ENCODE results near the gene AMDHD2. TPM values are rescaled to one million over a fixed set of nuclear protein-coding genes. Genes with fewer than 3 reads are reported as not detected.
A peak's percentile ranks its signal among the peaks of the same experiment; 100 is the strongest.

AMDHD2 gene
- total and polyA plus RNA-seq, 2 of the 13 experiments (the other 11 are each of a cell fraction or from before 2014, with no cell fraction given) = 33.5 to 39.1 TPM

- TF ChIP-seq HMGXB3 (CRISPR knock-in tag; IDR thresholded peaks at IDR 0.05; ENCODE audit: borderline replicate concordance) (no peak), MAX (IDR thresholded peaks at IDR 0.05) (peak; percentile 1; the same call in 1 of the 2 replicates), ZSCAN29 (CRISPR knock-in tag; conservative IDR thresholded peaks at IDR 0.05) (no peak), SP140L (CRISPR knock-in tag; IDR thresholded peaks at IDR 0.05; ENCODE audit: borderline replicate concordance) (no peak), NR2F6 (IDR thresholded peaks at IDR 0.05) (no peak), NR2F6 (CRISPR knock-in tag; IDR thresholded peaks at IDR 0.05) (no peak), ZNF331 (CRISPR knock-in tag; IDR thresholded peaks at IDR 0.05) (no peak), ZNF335 (CRISPR knock-in tag; IDR thresholded peaks at IDR 0.05) (no peak), MLLT10 (CRISPR knock-in tag; IDR thresholded peaks at IDR 0.05) (no peak), ZNF451 (CRISPR knock-in tag; IDR thresholded peaks at IDR 0.05) (0 out of 2 replicates have a peak, but pooled peaks have one; percentile 46), MLX (CRISPR knock-in tag; IDR thresholded peaks at IDR 0.05) (no peak), ZNF678 (CRISPR knock-in tag; IDR thresholded peaks at IDR 0.05) (no peak), ZNF546 (CRISPR knock-in tag; conservative IDR thresholded peaks at IDR 0.05) (0 out of 2 replicates have a peak, but pooled peaks have one; percentile 25), ZNF781 (CRISPR knock-in tag; IDR thresholded peaks at IDR 0.05; ENCODE audit: borderline replicate concordance, not compliant biosample characterization) (no peak), MAFF (IDR thresholded peaks at IDR 0.05; ENCODE audit: low read depth, low read length) (no peak), ZNF337 (CRISPR knock-in tag; IDR thresholded peaks at IDR 0.05; ENCODE audit: borderline replicate concordance, low read depth) (no peak), KDM5B (CRISPR knock-in tag; IDR thresholded peaks at IDR 0.05; ENCODE audit: borderline replicate concordance) (no peak)
- TF ChIP-seq, protein P1, sequence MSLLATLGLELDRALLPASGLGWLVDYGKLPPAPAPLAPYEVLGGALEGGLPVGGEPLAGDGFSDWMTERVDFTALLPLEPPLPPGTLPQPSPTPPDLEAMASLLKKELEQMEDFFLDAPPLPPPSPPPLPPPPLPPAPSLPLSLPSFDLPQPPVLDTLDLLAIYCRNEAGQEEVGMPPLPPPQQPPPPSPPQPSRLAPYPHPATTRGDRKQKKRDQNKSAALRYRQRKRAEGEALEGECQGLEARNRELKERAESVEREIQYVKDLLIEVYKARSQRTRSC (CRISPR knock-in tag; IDR thresholded peaks at IDR 0.05; ENCODE audit: low read depth) = no peak
- TF ChIP-seq, protein P2, sequence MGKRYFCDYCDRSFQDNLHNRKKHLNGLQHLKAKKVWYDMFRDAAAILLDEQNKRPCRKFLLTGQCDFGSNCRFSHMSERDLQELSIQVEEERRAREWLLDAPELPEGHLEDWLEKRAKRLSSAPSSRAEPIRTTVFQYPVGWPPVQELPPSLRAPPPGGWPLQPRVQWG (CRISPR knock-in tag; IDR thresholded peaks at IDR 0.05; ENCODE audit: borderline replicate concordance, low read depth) = no peak
- TF ChIP-seq, protein P3, sequence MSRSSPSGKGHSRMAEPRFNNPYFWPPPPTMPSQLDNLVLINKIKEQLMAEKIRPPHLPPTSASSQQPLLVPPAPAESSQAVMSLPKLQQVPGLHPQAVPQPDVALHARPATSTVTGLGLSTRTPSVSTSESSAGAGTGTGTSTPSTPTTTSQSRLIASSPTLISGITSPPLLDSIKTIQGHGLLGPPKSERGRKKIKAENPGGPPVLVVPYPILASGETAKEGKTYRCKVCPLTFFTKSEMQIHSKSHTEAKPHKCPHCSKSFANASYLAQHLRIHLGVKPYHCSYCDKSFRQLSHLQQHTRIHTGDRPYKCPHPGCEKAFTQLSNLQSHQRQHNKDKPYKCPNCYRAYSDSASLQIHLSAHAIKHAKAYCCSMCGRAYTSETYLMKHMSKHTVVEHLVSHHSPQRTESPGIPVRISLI (CRISPR knock-in tag; IDR thresholded peaks at IDR 0.05; ENCODE audit: borderline replicate concordance) = no peak
Measured at GRCh38 chr16:2483939-2484897, 36.0 kb upstream of the AMDHD2 start (continued).
